KG1 (cell line): ENCODE data around the gene POU2AF1.

Experiments used
- DNase-seq: peaks from one replicate; lab custom pipeline; 2025; lab: John Stamatoyannopoulos, UW

The POU2AF1 gene

DNA sequence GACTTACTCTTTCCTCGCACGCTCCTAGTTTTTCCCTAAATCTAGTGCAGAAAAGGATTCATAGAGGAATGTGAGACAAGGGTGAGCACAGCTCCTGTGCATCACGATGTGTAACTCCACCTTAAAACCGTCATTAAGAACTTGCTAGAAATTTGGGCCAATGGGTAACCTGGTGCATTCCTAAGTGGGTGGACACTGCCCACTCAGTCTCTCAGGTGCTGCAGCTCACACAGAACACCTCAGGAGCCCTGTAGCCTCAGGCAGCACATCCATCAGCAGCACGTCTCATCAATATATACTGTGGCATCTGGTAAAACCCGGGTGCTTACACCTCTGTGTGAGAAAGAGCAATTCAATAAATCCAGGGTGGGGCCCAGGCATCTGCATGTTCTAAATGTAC, 68.4 kb downstream of the POU2AF1 start:
- no peak for DNase-seq

DNA sequence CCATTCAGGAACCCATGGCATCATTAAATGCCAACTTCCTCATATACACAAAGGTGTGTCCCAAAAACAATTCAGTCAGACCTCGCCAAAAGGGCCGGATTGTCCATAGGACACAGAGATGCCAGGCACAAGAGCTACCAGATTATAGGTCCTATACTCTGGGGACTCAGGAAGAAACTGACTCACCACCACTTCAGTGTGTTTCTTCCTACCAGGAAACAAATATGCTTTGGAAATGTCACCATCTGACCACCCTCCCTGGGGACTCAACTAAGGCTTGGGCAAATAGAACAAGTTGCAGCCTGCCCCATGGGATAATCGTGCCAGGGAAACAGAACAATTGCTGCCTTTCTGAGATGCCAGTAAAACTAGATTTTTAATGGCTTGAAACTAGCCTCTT, 69.0 kb downstream of the POU2AF1 start:
- DNase-seq, result no peak

DNA sequence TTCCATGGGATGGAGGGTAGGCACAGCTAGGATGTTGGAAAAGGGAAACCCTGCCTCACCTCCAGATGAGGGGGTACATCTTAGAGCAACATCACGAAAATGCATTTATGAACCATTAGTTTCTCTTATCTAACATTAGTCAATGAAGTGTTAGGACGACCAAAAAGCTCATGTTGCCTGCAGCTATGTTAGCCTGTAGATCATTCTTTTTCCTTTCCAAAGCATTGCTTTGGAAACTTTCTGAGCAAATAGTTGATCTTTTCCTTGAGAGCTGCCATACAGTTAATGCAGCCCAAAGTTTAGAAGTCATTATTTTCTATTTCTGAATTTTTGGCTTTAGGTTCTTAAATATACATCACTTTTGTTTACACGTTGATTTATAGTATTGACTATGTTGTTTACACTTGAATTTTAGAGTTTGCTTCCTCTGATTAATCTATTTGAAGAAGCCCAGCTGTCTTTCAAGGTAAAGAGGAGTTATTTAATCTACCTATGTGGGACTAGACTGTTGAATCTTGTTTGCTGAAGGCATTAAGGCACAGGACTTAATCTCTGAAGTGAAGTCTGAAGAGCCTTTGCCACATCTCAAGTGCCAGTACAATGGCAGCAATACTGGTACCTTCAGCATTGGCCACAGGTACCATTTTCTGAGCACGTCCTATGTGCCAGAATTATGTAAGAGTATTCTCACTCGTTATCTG, 69.7 kb downstream of the POU2AF1 start:
- DNase-seq, result no peak

DNA sequence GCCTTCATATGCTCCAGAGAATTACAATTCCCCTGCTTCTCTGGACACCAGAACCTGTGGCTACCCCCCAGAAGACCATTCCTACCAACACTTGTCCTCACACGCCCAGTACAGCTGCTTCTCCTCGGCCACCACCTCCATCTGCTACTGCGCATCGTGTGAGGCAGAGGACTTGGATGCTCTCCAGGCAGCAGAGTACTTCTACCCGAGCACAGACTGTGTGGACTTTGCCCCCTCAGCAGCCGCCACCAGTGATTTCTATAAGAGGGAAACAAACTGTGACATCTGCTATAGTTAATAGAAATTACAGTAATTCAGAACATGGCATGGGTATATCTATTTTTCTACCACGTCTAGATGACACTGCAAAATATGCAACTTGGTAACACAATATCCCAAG, 70.9 kb downstream of the POU2AF1 start:
- DNase-seq, result no peak

DNA sequence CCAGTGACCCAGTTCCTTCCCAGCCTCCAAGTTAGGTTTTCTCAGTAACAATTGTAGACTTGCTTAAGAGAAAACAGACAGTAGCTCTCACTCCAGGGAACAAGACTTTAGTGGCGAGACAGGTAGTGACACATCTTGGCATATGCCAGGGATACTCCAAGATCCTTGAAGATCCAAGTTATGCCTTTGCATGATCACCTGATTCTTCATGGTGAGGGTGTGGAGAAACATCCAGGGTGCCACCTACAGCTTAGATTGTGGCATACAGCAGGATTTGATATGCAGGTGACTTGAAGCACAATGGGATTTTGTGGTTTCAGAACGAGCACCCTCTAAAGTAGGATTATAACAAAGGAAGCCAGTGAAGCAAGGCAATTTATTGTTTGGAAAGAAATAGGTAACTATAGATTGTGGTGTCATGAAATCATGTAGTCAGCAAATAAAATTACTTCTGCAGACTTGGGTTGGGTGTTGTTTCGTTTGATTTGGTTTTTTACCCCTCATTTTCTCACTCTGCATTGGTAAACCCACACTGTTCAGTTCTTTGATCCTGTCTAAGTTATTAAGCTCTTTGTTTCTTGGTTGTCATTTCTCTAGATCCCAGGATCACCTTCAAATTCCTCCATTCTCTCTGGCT, 71.5 kb downstream of the POU2AF1 start:
- DNase-seq, result no peak

DNA sequence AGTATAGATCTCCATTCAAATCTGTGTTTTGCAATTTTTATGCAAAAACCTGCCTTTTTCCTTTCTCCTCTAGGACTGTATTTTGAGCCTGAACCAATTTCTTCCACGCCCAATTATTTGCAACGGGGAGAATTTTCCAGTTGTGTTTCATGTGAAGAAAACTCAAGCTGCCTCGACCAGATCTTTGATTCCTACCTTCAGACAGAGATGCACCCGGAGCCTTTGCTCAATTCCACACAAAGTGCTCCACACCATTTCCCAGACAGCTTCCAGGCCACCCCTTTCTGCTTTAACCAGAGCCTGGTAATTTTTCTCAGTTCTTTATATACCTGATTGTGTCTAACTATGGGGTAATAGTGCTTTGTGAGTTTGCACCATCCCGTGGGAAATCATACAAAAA, 72.8 kb downstream of the POU2AF1 start:
- DNase-seq, result no peak

DNA sequence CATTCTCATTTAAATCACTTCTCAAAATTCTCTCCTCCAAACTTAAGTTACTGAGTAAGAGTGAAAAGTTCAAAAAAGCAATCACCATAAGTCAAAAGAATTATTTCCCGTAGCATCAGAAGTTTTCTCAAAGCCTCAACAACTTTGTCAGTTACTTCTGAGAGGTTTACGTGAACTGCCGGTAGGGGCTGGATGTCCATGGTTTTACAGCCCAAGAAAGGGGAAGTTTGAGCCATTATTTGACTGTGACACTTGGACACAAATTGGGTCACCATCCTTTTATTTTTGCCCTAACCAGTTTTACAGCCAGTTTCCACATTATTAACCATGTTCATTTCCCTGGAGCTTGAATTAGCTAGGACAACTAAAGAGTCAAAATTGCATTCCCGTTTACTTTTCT, 73.2 kb downstream of the POU2AF1 start:
- no peak for DNase-seq

DNA sequence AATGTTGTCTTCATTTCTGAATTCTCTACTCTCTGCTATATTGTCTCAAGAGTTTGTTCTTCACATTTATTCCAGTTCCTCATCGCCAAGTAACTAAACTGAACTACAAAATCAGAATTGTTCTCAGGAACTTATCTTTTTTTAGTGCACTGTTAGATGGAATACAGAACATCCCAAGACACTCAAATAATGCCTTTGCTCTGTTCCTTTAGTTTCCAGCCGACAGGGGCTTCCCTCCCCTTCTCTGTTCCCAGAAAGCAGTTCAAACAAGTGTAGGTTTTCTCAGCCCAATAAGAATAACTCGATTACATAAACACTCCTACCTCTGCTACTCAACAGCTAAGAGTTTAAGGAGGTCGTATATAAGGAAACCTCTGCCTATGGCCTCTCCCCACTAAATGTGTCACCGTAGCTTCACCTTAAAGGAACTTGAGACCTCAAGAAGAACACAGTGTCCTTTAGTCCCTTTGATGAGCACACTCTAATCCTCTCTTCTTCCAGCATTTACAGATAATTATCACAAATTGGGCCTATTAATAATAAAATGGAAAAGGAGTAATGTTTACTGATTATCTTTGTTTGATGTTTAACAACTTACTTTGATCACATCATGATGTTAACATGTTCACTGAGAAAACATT, 73.8 kb downstream of the POU2AF1 start:
- no peak for DNase-seq

DNA sequence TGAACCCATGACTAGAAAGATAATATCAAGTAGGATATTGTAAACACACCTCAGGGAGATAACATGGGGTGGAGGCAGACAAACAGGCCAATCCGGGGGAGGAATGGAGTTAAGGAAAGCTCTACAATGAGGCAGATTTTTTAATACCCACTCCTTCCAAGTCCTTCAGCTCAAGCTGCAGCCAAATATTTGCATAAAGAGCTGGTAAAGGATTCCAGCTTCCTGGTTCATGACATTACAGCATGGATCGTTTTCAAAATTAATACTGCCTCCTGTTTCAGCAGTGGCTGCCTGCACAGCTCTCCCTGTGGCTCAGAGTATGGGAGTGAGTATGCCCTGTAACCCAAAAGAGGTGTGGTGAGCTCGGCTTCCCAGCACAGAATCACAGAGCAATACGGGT, 75.6 kb downstream of the POU2AF1 start:
- no peak for DNase-seq

DNA sequence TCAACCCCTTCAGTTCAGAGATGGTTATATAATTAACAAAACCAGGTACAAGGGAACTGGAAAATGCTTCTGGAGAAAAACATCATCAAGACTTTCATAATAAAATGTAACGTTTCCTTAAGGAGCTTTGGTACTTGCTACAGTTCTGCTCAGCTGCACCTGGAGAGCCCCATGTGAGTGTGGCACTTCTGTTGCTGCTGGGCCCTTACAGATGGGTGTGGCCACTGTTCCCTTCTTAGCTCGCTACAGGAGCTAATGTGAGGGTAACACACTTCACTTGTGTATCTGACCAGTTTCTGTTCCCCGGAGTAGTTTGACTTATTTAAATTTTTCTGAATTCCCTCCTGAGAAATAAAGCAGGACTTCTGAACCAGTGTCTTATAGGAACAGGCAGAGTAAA, 76.8 kb downstream of the POU2AF1 start:
- DNase-seq, result no peak
